Neural progenitor cell (in vitro differentiated cells): ENCODE results near the gene SLC4A5.

Experiments
- EZH2 ChIP-seq: fragments of 200-600 bp; sonication (generic); IDR thresholded peaks from 2 replicates; pipeline ENCODE4 v1.6.1; 2017; ENCODE audit warnings: antibody characterized with exemption, mild to moderate bottlenecking, moderate library complexity
- EZH2phosphoT487 ChIP-seq: fragments of 200-600 bp; sonication (generic); IDR thresholded peaks from 2 replicates; pipeline ENCODE4 v1.6.1; 2017; ENCODE audit warnings: antibody characterized with exemption
- TF ChIP-seq, protein P1 (sequence below): fragments of 200-600 bp; sonication (generic); IDR thresholded peaks from 2 replicates; pipeline ENCODE4 v1.5.1; 2017; ENCODE audit warnings: antibody characterized with exemption, mild to moderate bottlenecking

DNA sequence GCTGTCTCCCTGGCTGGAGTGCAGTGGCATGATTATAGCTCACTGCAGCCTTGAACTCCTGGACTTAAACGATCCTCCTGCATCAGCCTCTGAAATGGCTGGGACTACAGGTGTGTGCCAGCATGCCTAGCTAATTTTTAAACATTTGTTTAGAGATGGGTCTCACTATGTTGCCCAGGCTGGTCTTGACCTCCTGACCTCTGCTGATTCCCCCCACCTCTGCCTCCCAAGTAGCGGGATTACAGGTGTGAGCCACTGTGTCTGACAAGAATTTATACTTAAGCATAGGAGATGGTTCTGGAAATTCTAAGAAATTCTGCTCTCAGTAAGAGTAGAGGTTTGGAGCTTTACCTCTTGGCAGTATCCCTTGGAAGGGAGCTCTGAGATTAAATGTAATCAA lies 126.6 kb downstream of the SLC4A5 start:
- TF ChIP-seq, protein P1, sequence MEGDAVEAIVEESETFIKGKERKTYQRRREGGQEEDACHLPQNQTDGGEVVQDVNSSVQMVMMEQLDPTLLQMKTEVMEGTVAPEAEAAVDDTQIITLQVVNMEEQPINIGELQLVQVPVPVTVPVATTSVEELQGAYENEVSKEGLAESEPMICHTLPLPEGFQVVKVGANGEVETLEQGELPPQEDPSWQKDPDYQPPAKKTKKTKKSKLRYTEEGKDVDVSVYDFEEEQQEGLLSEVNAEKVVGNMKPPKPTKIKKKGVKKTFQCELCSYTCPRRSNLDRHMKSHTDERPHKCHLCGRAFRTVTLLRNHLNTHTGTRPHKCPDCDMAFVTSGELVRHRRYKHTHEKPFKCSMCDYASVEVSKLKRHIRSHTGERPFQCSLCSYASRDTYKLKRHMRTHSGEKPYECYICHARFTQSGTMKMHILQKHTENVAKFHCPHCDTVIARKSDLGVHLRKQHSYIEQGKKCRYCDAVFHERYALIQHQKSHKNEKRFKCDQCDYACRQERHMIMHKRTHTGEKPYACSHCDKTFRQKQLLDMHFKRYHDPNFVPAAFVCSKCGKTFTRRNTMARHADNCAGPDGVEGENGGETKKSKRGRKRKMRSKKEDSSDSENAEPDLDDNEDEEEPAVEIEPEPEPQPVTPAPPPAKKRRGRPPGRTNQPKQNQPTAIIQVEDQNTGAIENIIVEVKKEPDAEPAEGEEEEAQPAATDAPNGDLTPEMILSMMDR = no peak
- no peak for TF ChIP-seq EZH2
- TF ChIP-seq EZH2phosphoT487 = no peak
